ENCODE data around the gene ATP4A.

Gene ATP4A

DNA sequence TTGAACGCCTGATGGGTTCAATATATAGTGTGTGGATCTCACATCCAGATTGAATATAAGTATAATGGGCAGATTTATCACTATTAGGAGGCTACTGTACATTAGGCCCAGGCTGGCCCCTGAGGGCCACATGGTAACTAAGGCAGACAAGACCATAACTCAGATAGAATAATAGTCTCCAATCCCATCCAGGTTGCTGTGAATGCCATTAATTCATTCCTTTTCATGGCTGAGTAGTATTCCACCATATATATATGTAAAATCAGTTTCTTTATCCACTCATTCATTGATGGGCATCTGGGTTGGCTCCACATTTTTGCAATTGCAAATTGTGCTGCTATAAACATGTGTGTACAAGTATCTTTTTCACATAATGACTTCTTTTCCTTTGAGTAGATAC lies 14.5 kb upstream of the ATP4A start:
- no peak overlapping the region for H3K27ac ChIP-seq
- no peak for DNase-seq
- no peaks in the 10 kb centered on the region for H3K36me3 ChIP-seq
- H3K9me3 ChIP-seq (ENCODE audit: severe bottlenecking), result peaks cover 13% of the 10 kb centered on the region
- no peaks in the 10 kb centered on the region for H3K27me3 ChIP-seq (ENCODE audit: insufficient read depth, low read depth, severe bottlenecking)
- H3K4me3 ChIP-seq (ENCODE audit: low read depth, low read length), result no peak overlapping the region
- TF ChIP-seq, protein P1, sequence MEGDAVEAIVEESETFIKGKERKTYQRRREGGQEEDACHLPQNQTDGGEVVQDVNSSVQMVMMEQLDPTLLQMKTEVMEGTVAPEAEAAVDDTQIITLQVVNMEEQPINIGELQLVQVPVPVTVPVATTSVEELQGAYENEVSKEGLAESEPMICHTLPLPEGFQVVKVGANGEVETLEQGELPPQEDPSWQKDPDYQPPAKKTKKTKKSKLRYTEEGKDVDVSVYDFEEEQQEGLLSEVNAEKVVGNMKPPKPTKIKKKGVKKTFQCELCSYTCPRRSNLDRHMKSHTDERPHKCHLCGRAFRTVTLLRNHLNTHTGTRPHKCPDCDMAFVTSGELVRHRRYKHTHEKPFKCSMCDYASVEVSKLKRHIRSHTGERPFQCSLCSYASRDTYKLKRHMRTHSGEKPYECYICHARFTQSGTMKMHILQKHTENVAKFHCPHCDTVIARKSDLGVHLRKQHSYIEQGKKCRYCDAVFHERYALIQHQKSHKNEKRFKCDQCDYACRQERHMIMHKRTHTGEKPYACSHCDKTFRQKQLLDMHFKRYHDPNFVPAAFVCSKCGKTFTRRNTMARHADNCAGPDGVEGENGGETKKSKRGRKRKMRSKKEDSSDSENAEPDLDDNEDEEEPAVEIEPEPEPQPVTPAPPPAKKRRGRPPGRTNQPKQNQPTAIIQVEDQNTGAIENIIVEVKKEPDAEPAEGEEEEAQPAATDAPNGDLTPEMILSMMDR (IDR thresholded peaks at IDR 0.05; ENCODE audit: low read depth, low read length), result no peak

DNA sequence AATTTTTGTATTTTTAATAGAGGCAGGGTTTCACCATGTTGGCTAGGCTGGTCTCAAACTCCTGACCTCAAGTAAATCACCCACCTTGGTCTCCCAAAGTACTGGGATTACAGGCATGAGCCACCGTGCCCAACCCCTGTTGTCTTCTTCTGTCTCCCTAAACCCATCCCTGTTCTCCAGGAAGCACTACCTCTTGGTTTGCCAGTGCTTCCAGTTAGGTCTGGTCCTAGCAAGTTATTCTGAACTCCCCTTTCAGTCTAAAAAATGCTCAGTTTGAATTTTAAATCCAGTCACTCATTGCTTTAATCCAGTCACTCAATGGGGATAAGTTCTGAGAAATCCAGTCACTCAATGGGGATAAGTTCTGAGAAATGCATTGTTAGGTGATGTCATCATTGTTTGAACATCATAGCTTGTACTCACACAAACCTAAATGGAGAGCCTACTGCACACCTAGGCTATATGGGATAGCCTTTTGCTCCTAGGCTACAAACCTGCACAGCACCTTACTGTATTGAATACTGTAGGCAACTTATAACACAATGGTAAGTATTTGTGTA lies 8.0 kb upstream of the ATP4A start:
- TF ChIP-seq, protein P1 (IDR thresholded peaks at IDR 0.05; ENCODE audit: low read depth, low read length), result no peak
- H3K27me3 ChIP-seq (ENCODE audit: insufficient read depth, low read depth, severe bottlenecking), result no peaks in the 10 kb centered on the region
- H3K27ac ChIP-seq, result no peak overlapping the region
- no peak overlapping the region for H3K4me3 ChIP-seq (ENCODE audit: low read depth, low read length)
- peaks cover 9% of the 10 kb centered on the region for H3K9me3 ChIP-seq (ENCODE audit: severe bottlenecking)
- no peak for DNase-seq
- H3K36me3 ChIP-seq, result no peaks in the 10 kb centered on the region

DNA sequence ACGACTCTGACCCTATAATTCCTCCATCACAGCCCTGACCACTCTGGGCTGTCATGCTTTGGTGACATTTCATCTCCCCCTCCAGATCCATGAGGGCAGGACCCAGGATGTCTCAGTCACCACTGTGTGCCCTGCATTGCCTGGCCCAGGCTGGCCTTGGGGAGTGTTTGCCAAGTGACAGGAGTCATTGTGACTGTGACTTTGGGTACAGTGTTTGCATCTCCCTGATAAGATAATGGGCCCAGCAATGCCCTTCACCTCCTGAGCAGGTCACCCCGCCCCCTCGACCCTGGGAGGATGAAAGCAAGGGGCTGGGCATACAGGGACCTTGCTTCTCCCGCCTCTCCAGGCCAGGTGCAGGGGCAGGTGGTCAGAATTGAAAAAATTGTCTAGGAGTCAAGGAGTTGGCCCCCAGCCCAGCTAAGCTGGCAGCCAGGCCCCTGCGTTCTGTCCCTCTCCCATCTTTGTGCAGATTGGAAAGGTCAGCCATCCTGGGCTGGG lies 5.9 kb upstream of the ATP4A start:
- TF ChIP-seq, protein P1 (IDR thresholded peaks at IDR 0.05; ENCODE audit: low read depth, low read length), result no peak
- Histone ChIP-seq H3K9me3 (ENCODE audit: severe bottlenecking) (no peaks in the 10 kb centered on the region), H3K36me3 (no peaks in the 10 kb centered on the region), H3K27me3 (ENCODE audit: insufficient read depth, low read depth, severe bottlenecking) (no peaks in the 10 kb centered on the region), H3K27ac (no peak overlapping the region), H3K4me3 (ENCODE audit: low read depth, low read length) (no peak overlapping the region)
- DNase-seq, result no peak

DNA sequence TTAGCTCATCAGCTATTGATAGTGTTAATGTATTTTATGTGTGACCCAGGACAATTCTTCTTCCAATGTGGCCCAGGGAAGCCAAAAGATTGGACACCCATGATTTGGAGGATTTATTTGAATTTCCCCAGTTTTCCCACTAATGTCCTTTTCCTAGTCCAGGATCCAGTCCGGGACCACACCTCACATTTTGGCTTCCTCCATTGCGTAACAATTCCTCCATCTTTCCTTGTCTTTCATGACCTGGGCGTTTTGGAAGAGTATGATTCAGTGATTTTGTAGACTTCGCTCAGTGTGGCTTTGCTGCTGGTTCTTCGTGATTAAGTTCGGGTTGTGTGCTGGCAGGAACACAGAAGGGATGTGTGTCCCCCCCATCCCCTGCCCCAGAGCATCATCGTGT lies 3.3 kb upstream of the ATP4A start:
- H3K36me3 ChIP-seq, result no peaks in the 10 kb centered on the region
- H3K27me3 ChIP-seq (ENCODE audit: insufficient read depth, low read depth, severe bottlenecking), result no peaks in the 10 kb centered on the region
- DNase-seq, result no peak
- TF ChIP-seq, protein P1 (IDR thresholded peaks at IDR 0.05; ENCODE audit: low read depth, low read length), result no peak
- H3K27ac ChIP-seq, result no peak overlapping the region
- H3K9me3 ChIP-seq (ENCODE audit: severe bottlenecking), result no peaks in the 10 kb centered on the region
- H3K4me3 ChIP-seq (ENCODE audit: low read depth, low read length), result no peak overlapping the region

DNA sequence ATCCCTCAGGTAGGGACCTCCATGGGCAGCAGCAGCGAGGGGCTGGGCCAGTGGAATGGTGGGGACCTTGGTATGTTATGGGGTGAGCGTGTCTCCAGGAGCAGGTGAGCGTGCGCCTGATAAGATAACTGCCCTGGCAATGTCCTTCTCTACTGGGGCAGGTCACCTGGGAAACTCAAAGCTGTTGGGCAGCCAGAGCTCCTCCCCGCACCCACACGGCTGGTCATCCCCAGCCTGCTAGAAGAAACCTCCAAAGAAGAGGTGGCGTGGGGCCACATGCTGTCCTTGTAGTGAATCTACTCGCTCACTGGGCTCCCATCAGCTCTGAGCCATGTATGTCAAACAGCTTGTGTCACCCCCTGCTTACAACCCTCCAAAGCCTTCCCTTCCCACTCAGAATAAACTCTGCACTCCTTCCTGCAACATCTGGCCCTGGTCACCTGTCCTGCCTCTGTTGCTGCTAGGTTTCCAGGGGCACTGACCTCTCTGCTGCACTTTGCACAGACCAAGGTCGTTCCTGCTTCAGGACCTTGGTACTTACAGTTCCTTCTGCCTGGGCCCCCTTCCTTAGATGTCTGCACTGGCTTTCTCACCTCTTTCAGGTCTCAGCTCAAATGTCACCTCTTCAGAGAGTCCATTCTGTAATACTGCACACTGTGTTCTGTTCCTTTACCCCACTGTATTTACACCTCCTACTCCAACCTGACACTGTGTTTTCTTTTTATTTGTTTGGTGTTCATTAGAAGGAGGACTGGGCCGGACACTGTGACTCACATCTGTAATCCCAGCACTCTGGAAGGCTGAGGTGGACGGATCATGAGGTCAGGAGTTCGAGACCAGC lies 1.8 kb upstream of the ATP4A start:
- no peak overlapping the region for H3K27ac ChIP-seq
- DNase-seq, result no peak
- TF ChIP-seq, protein P1 (IDR thresholded peaks at IDR 0.05; ENCODE audit: low read depth, low read length), result no peak

More for the DNA sequence above, 1.8 kb upstream of the ATP4A start:
- Histone ChIP-seq H3K4me3 (ENCODE audit: low read depth, low read length) (no peak overlapping the region), H3K27me3 (ENCODE audit: insufficient read depth, low read depth, severe bottlenecking) (no peaks in the 10 kb centered on the region), H3K9me3 (ENCODE audit: severe bottlenecking) (no peaks in the 10 kb centered on the region), H3K36me3 (no peaks in the 10 kb centered on the region)
